DND-41 (cell line): ENCODE results near the gene MAP2.

ENCODE experiments used
- ATAC-seq: fragments of 200-7000 bp; cut with Tn5 transposase; 3 replicates; pipeline ENCODE4 v1.9.1; 2021; ENCODE audit warnings: low read depth; ENCODE audit not compliant: insufficient read depth
- DNase-seq: peaks from one replicate; pipeline ENCODE4 v3.0.0-alpha.2; 2020
- H2AFZ ChIP-seq: 2 replicates; pipeline ENCODE4 v1.6.0; 2012; ENCODE audit warnings: low read depth, low read length
- H3K27ac ChIP-seq: 2 replicates; pipeline ENCODE4 v1.5.1; 2012; ENCODE audit warnings: low read length, inconsistent platforms
- H3K27me3 ChIP-seq: fragments of 200-600 bp; sonication (generic); 2 replicates; pipeline ENCODE4 v1.6.0; 2012; ENCODE audit warnings: low read length, mild to moderate bottlenecking, inconsistent platforms; ENCODE audit not compliant: insufficient read depth, poor library complexity
- H3K36me3 ChIP-seq: 2 replicates; pipeline ENCODE4 v1.5.1; 2012; ENCODE audit warnings: low read length, inconsistent platforms; ENCODE audit not compliant: insufficient read depth
- H3K4me1 ChIP-seq: 2 replicates; pipeline ENCODE4 v1.5.1; 2012; ENCODE audit warnings: mild to moderate bottlenecking, low read length; ENCODE audit not compliant: insufficient read depth
- H3K4me2 ChIP-seq: 2 replicates; pipeline ENCODE4 v1.6.0; 2012; ENCODE audit warnings: mild to moderate bottlenecking, moderate library complexity, low read length, inconsistent platforms; ENCODE audit not compliant: insufficient read depth
- H3K4me3 ChIP-seq, 2 experiments: fragments of 200-600 bp in 1 of 2; shearing (Covaris generic) in 1 of 2; 2 replicates each; pipeline ENCODE4 v1.5.1; 2012 to 2016; ENCODE audit warnings: inconsistent platforms in 2 of 2, low read length in 2 of 2, mild to moderate bottlenecking in 2 of 2, low read depth in 1 of 2, moderate library complexity in 1 of 2
- H3K79me2 ChIP-seq: 2 replicates; pipeline ENCODE4 v1.6.0; 2012; ENCODE audit warnings: low read length, inconsistent platforms; ENCODE audit not compliant: insufficient read depth
- H3K9ac ChIP-seq: 2 replicates; pipeline ENCODE4 v1.6.0; 2012; ENCODE audit warnings: low read depth, mild to moderate bottlenecking, inconsistent platforms, low read length, moderate library complexity
- H3K9me3 ChIP-seq: 2 replicates; pipeline ENCODE4 v1.5.1; 2012; ENCODE audit warnings: low read length, moderate library complexity, mild to moderate bottlenecking, inconsistent platforms; ENCODE audit not compliant: insufficient read depth, severe bottlenecking
- H4K20me1 ChIP-seq: 2 replicates; pipeline ENCODE4 v1.6.0; 2012; ENCODE audit warnings: low read length; ENCODE audit not compliant: insufficient read depth
- EZH2 ChIP-seq: IDR thresholded peaks from 3 replicates; pipeline ENCODE4 v1.6.1; 2012; ENCODE audit warnings: borderline replicate concordance, low read depth, mild to moderate bottlenecking, moderate library complexity, low read length, inconsistent platforms; ENCODE audit not compliant: severe bottlenecking
- TF ChIP-seq, protein P1 (sequence below): IDR thresholded peaks from 2 replicates; pipeline ENCODE4 v1.5.1; 2012; ENCODE audit warnings: borderline replicate concordance, low read length, moderate library complexity, mild to moderate bottlenecking; ENCODE audit not compliant: poor library complexity, severe bottlenecking; ENCODE audit errors: extremely low read depth

MAP2 gene

DNA sequence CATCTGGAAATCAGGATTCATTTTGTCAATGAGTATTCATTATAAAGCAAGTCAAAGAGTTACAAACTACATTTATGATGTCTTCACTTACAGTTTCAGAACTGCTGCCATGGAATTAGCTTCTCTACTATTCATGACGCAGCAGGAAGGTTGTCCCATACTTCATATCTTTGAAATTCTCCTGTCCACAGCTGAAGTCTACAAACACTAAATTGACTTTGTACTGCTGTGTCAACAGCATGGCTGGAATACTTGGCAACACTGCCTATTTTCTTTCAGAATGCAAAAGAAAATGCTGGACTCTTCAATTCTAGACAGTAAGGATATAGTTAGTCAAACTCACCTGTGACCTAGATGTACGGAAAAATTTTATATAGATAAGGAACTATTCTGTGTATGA, 303.2 kb downstream of the MAP2 start:
- H3K4me1 ChIP-seq, result no peaks in the 10 kb centered on the region
- H3K9me3 ChIP-seq, result no peaks in the 10 kb centered on the region
- no peak overlapping the region for H3K27ac ChIP-seq
- no peak overlapping the region for H3K9ac ChIP-seq
- no peaks in the 10 kb centered on the region for H3K36me3 ChIP-seq
- TF ChIP-seq, protein P1, sequence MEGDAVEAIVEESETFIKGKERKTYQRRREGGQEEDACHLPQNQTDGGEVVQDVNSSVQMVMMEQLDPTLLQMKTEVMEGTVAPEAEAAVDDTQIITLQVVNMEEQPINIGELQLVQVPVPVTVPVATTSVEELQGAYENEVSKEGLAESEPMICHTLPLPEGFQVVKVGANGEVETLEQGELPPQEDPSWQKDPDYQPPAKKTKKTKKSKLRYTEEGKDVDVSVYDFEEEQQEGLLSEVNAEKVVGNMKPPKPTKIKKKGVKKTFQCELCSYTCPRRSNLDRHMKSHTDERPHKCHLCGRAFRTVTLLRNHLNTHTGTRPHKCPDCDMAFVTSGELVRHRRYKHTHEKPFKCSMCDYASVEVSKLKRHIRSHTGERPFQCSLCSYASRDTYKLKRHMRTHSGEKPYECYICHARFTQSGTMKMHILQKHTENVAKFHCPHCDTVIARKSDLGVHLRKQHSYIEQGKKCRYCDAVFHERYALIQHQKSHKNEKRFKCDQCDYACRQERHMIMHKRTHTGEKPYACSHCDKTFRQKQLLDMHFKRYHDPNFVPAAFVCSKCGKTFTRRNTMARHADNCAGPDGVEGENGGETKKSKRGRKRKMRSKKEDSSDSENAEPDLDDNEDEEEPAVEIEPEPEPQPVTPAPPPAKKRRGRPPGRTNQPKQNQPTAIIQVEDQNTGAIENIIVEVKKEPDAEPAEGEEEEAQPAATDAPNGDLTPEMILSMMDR, result no peak
- no peak for TF ChIP-seq EZH2
- ATAC-seq, result no peak
- no peak overlapping the region for H3K4me2 ChIP-seq
- no peak for DNase-seq
- no peaks in the 10 kb centered on the region for H4K20me1 ChIP-seq
- no peak overlapping the region for H2AFZ ChIP-seq
- no peaks in the 10 kb centered on the region for H3K79me2 ChIP-seq
- H3K4me3 ChIP-seq, result no peak overlapping the region
- H3K27me3 ChIP-seq, result no peaks in the 10 kb centered on the region

DNA sequence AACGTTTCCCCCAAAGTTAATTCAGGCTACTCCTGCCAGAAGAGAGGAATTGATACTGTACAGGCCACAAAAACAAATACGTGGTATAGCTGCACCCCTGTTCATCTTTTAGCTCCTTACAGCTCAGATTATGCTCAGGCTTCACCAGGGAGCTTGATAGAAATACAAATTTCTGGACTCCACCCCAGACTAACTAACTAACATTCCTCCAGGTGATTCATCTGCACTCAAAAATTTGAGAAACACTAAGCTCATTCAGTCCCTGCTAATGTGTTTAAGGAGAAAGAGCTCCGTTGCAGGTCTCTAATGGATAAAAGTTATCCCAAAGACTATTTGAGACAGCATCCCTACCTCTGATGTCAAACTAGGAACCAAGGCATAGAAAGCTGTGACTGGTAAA, 311.0 kb downstream of the MAP2 start:
- DNase-seq (no peak), ATAC-seq (no peak)
- Histone ChIP-seq H3K27ac (no peak overlapping the region), H3K79me2 (no peaks in the 10 kb centered on the region), H3K9ac (no peak overlapping the region), H4K20me1 (no peaks in the 10 kb centered on the region), H2AFZ (no peak overlapping the region), H3K36me3 (no peaks in the 10 kb centered on the region), H3K27me3 (no peaks in the 10 kb centered on the region), H3K4me1 (no peaks in the 10 kb centered on the region), H3K4me3 (no peak overlapping the region), H3K4me2 (no peak overlapping the region), H3K9me3 (no peaks in the 10 kb centered on the region)
- no peak for TF ChIP-seq EZH2
- TF ChIP-seq, protein P1, result no peak

DNA sequence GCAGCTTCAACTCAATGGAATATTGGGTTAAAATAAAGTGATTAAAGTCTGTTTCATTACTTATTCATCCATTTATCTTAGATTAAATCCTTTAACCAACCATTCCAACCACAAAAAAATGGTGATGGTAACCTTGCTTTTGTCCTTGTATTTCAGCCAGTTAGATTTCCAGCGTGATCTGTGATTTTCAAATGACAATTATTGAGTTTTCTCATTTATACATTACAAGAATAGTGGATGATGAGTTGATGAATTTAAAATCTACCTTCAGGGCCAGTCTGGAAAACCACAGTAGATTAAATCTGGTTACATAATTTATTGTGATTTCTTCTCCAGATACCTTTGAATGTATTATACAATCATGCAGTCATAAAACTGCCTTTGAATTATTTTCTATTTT, 318.1 kb downstream of the MAP2 start:
- Histone ChIP-seq H4K20me1 (no peaks in the 10 kb centered on the region), H3K79me2 (no peaks in the 10 kb centered on the region), H3K9ac (no peak overlapping the region), H3K27ac (no peak overlapping the region), H3K4me1 (no peaks in the 10 kb centered on the region), H3K27me3 (no peaks in the 10 kb centered on the region), H3K36me3 (no peaks in the 10 kb centered on the region), H3K4me2 (no peak overlapping the region), H2AFZ (no peak overlapping the region), H3K4me3 (no peak overlapping the region), H3K9me3 (no peaks in the 10 kb centered on the region)
- TF ChIP-seq EZH2, result no peak
- TF ChIP-seq, protein P1, result no peak
- ATAC-seq (no peak), DNase-seq (no peak)

DNA sequence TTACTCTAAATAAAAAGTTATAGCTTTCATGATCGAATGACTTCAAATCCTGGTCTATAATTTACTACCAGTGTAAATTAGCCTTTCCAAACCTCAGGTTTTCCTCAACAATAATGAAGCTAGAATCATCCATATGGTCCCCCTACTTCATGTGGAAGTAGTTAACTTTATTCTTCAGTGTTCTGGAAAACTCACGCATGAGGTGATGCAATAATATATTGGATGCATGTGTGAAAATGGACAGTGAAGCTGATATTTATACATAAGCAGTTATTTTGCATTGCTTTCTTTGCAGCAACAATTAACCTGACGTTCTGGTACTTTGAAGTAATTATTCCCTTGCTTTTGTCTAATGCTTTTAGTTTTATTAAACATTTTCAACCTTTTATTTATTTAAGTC, 329.2 kb downstream of the MAP2 start:
- H3K79me2 ChIP-seq, result no peaks in the 10 kb centered on the region
- no peaks in the 10 kb centered on the region for H4K20me1 ChIP-seq
- H3K9ac ChIP-seq, result no peak overlapping the region
- no peaks in the 10 kb centered on the region for H3K9me3 ChIP-seq
- TF ChIP-seq, protein P1, result no peak
- no peak for TF ChIP-seq EZH2
- H3K36me3 ChIP-seq, result no peaks in the 10 kb centered on the region
- H3K27me3 ChIP-seq, result no peaks in the 10 kb centered on the region
- no peak overlapping the region for H3K4me2 ChIP-seq
- no peak overlapping the region for H3K27ac ChIP-seq
- no peak for ATAC-seq
- no peaks in the 10 kb centered on the region for H3K4me1 ChIP-seq
- H2AFZ ChIP-seq, result no peak overlapping the region
- no peak overlapping the region for H3K4me3 ChIP-seq
- no peak for DNase-seq
